ENCODE results near the gene MEOX1. TPM values are rescaled to one million over a fixed set of nuclear protein-coding genes. Genes with fewer than 3 reads are reported as not detected.

MEOX1 gene
- total and polyA plus RNA-seq, 2 of the 13 experiments (the other 11 are each of a cell fraction or from before 2014, with no cell fraction given): not detected

DNA sequence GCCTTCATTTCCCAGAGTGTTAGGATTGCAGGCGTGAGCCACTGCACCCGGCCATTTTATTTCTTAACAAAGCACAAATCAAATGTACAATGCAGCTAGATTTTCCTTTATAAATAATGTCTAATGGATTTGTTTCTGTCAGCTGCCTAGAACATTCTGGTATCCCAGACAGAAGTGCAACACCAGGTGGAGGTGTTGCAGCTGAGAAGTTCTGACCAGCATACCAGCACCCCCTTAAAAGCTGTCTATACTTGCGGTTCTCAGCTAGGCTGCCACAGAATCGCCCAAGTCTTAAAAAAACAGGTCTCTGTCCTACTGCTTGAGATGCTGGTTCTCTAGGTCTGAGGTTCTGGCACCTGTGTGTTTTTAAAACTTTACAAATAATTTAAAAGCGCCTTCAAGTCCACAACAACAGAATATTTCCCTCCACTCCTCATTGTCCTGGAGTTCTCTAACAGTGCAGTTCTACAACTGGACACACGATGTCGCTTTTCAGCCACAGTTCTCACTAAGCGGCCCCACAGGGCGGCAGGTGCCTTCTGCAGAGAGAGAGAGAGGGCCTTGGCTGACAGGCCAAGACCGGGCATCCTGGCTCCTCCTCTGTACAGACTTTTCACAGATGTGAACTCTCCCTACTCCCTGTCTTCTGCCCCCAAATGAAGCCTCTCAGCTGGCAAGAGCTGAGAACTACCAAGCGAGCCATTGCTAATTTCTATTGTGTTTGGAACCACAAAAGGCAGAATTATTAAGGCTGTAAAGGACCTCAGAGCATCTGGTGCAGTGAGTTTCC is 32.6 kb upstream of the MEOX1 start (continued):
- TF ChIP-seq ARID5B (CRISPR knock-in tag; IDR thresholded peaks at IDR 0.05) (peak; percentile 44; the same call in 1 of the 2 replicates), NFE2L2 (IDR thresholded peaks at IDR 0.05; ENCODE audit: low read length) (no peak), ZNF329 (CRISPR knock-in tag; IDR thresholded peaks at IDR 0.05; ENCODE audit: low read depth) (no peak), FOXO4 (CRISPR knock-in tag; conservative IDR thresholded peaks at IDR 0.05) (no peak), KDM2A (CRISPR knock-in tag; IDR thresholded peaks at IDR 0.05; ENCODE audit: borderline replicate concordance, low read depth) (peak; percentile 83), HOXA3 (CRISPR knock-in tag; IDR thresholded peaks at IDR 0.05) (no peak), ETS1 (CRISPR knock-in tag; IDR thresholded peaks at IDR 0.05) (no peak), FOXC1 (CRISPR knock-in tag; IDR thresholded peaks at IDR 0.05; ENCODE audit: borderline replicate concordance) (no peak), ZNF205 (CRISPR knock-in tag; IDR thresholded peaks at IDR 0.05) (peak; percentile 52; the same call in 1 of the 2 replicates), BRF2 (CRISPR knock-in tag; IDR thresholded peaks at IDR 0.05) (no peak), ZNF20 (CRISPR knock-in tag; IDR thresholded peaks at IDR 0.05) (no peak), ZNF382 (CRISPR knock-in tag; IDR thresholded peaks at IDR 0.05; ENCODE audit: borderline replicate concordance) (no peak), CCDC6 (CRISPR knock-in tag; IDR thresholded peaks at IDR 0.05) (no peak), ZNF496 (CRISPR knock-in tag; IDR thresholded peaks at IDR 0.05; ENCODE audit: insufficient replicate concordance) (no peak), PPARG (CRISPR knock-in tag; conservative IDR thresholded peaks at IDR 0.05) (no peak; the same call in 1 of the 2 replicates), SP2 (CRISPR knock-in tag; IDR thresholded peaks at IDR 0.05) (no peak), ZNF597 (CRISPR knock-in tag; IDR thresholded peaks at IDR 0.05) (no peak), ZNF761 (CRISPR knock-in tag; conservative IDR thresholded peaks at IDR 0.05) (no peak; the same call in 1 of the 2 replicates), NPAS2 (CRISPR knock-in tag; IDR thresholded peaks at IDR 0.05; ENCODE audit: borderline replicate concordance) (no peak)
- TF ChIP-seq, protein P1, sequence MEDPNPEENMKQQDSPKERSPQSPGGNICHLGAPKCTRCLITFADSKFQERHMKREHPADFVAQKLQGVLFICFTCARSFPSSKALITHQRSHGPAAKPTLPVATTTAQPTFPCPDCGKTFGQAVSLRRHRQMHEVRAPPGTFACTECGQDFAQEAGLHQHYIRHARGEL (CRISPR knock-in tag; IDR thresholded peaks at IDR 0.05): peak; percentile 90; the same call in 1 of the 2 replicates
